Measurements from ENCODE around the gene CSNK1A1L. TPM values are rescaled to one million over a fixed set of nuclear protein-coding genes. Genes with fewer than 3 reads are reported as not detected.

The CSNK1A1L gene
- total and polyA plus RNA-seq, 2 of the 4 experiments (the other 2 are of a cell fraction), result not detected

GRCh38 chr13:37091835-37092234, 13.6 kb downstream of the CSNK1A1L start:
- ChIA-PET POLR2A (ENCODE audit: unreplicated experiment) (no interaction called here), CTCF (interaction anchor here (0.5 kb wide), 1 partner anchor 142 kb away, joined by 3 read pairs; no protein-coding TSS in a partner anchor)
- Histone ChIP-seq H3K36me3 (ENCODE audit: control insufficient read depth, insufficient read depth, low read length) (no peaks in the 10 kb centered on the region), H3K4me2 (ENCODE audit: low read depth, low read length) (no peak overlapping the region), H2BK15ac (ENCODE audit: low read depth, low read length) (no peak overlapping the region), H2BK120ac (ENCODE audit: low read depth, low read length) (no peak overlapping the region), H3K79me1 (ENCODE audit: low read depth in 1 of 2, low read length in 2 of 2) (no peaks in the 10 kb centered on the region), H3K4ac (ENCODE audit: low read depth, low read length) (no peak overlapping the region), H4K8ac (ENCODE audit: low read depth in 2 of 2, low read length in 2 of 2) (no peak overlapping the region), H3K4me1 (ENCODE audit: control insufficient read depth, insufficient read depth, low read length) (no peaks in the 10 kb centered on the region), H3K14ac (replicated peaks; ENCODE audit: low read depth, low read length) (no peak overlapping the region), H2BK20ac (ENCODE audit: low read depth, low read length) (no peak overlapping the region), H3K9me3 (ENCODE audit: control insufficient read depth, insufficient read depth, low read length) (no peaks in the 10 kb centered on the region), H4K91ac (ENCODE audit: insufficient read depth, low read depth, low read length) (no peak overlapping the region), H3K9me1 (ENCODE audit: insufficient read depth, low read length) (no peaks in the 10 kb centered on the region), H2AK5ac (ENCODE audit: low read depth, low read length) (no peak overlapping the region), H3K27me3 (ENCODE audit: control insufficient read depth, insufficient read depth, low read length) (peaks cover 4% of the 10 kb centered on the region), H3K4me3 (ENCODE audit: insufficient read depth, low read depth, low read length) (no peak overlapping the region), H3K9ac (ENCODE audit: low read depth, low read length) (no peak overlapping the region), H3K56ac (ENCODE audit: extremely low read depth, insufficient read depth, low read length) (no peak overlapping the region), H2AK9ac (replicated peaks; ENCODE audit: low read depth, low read length, poor library complexity) (no peak overlapping the region), H3K18ac (ENCODE audit: low read depth, low read length) (no peak overlapping the region), H3K23ac (ENCODE audit: low read depth, low read length) (no peak overlapping the region), H2BK5ac (ENCODE audit: low read depth, low read length, poor library complexity, severe bottlenecking) (no peak overlapping the region), H2AFZ (replicated peaks; ENCODE audit: low read length, poor library complexity) (no peak overlapping the region), H4K5ac (ENCODE audit: low read depth, low read length) (no peak overlapping the region), H3K27ac (ENCODE audit: insufficient read depth, low read length) (no peak overlapping the region), H4K20me1 (ENCODE audit: insufficient read depth, low read length) (no peaks in the 10 kb centered on the region)
- no peak for DNase-seq
- ATAC-seq (ENCODE audit: low read depth), result no peak
- TF ChIP-seq, protein P1, sequence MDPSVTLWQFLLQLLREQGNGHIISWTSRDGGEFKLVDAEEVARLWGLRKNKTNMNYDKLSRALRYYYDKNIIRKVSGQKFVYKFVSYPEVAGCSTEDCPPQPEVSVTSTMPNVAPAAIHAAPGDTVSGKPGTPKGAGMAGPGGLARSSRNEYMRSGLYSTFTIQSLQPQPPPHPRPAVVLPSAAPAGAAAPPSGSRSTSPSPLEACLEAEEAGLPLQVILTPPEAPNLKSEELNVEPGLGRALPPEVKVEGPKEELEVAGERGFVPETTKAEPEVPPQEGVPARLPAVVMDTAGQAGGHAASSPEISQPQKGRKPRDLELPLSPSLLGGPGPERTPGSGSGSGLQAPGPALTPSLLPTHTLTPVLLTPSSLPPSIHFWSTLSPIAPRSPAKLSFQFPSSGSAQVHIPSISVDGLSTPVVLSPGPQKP (IDR thresholded peaks at IDR 0.05; ENCODE audit: borderline replicate concordance, low read depth, low read length), result no peak
- TF ChIP-seq CHD1 (IDR thresholded peaks at IDR 0.05; ENCODE audit: low read depth, low read length), result no peak
- in situ Hi-C loops (cut with MboI; ENCODE audit: low sequenced_read_pairs) (loop anchor here (25.0 kb wide), 2 partner anchors 945 to 1120 kb away; no protein-coding TSS in a partner anchor), intact Hi-C loops (cut with micrococcal nuclease) (no loop called here), dilution Hi-C loops (cut with HindIII; ENCODE audit: low sequenced_read_pairs, unreplicated experiment) (no loop called here)
- WGBS, 2 experiments (ENCODE audit: extremely low coverage in 2 of 2, insufficient read length in 1 of 2), result no CpG with 5 or more reads among the region's 1 CpG
- BruUV-seq (replicated peaks), result no TSS peak

Measured in IMR-90 (cell line).